ENCODE results near the gene KIT. TPM values are rescaled to one million over a fixed set of nuclear protein-coding genes. Genes with fewer than 3 reads are reported as not detected.
"Not testable (repeated sequence)": the region's sequence is repeated elsewhere in the genome, so short reads cannot be mapped to it uniquely, and the experiment has no call there.

The KIT gene
- total and polyA plus RNA-seq, 7 donors: 0.69 to 58.7 (median 31.0) TPM

GRCh38 chr4:54625391-54625790 is 32.4 kb upstream of the KIT start:
- Histone ChIP-seq H3K4me1 (peaks cover 0 to 12% (median 5%) of the 10 kb centered on the region in 4 donors), H3K4me3 (no peak overlapping the region), H3K9me3 (no peaks in the 10 kb centered on the region), H3K27me3 (no peaks in the 10 kb centered on the region), H3K27ac (no peak overlapping the region), H3K36me3 (no peaks in the 10 kb centered on the region)
- intact Hi-C loops (cut with DNase I): no loop called here
- no peak for DNase-seq
- TF ChIP-seq EP300 (IDR thresholded peaks at IDR 0.05) (no peak), POLR2AphosphoS5 (IDR thresholded peaks at IDR 0.05) (no peak), POLR2A (IDR thresholded peaks at IDR 0.05) (no peak), CTCF (IDR thresholded peaks at IDR 0.05) (no peak)
- WGBS, 2 donors: 27 to 57% methylated on average over 2 of the region's 2 CpGs

- intact Hi-C loops (cut with DNase I): no loop called here
- Histone ChIP-seq H3K27ac (peak overlapping the region in 1 of 4 donors; percentile 20), H3K9me3 (no peaks in the 10 kb centered on the region), H3K36me3 (no peaks in the 10 kb centered on the region), H3K4me1 (peaks cover 0 to 12% (median 5%) of the 10 kb centered on the region in 4 donors), H3K27me3 (no peaks in the 10 kb centered on the region), H3K4me3 (no peak overlapping the region)
- 20 to 69% methylated on average over 7 of the region's 7 CpGs for WGBS, 2 donors
- DNase-seq: no peak
- TF ChIP-seq EP300 (IDR thresholded peaks at IDR 0.05) (no peak), POLR2AphosphoS5 (IDR thresholded peaks at IDR 0.05) (no peak), CTCF (IDR thresholded peaks at IDR 0.05) (no peak), POLR2A (IDR thresholded peaks at IDR 0.05) (no peak)
Observed at GRCh38 chr4:54626113-54626512, 31.6 kb upstream of the KIT start.

GRCh38 chr4:54632537-54632936 is 25.2 kb upstream of the KIT start:
- WGBS, 2 donors: 96 to 97% methylated on average over 29 of the region's 29 CpGs
- H3K4me1 ChIP-seq: no peaks in the 10 kb centered on the region
- no peak for TF ChIP-seq POLR2A (IDR thresholded peaks at IDR 0.05)
- TF ChIP-seq EP300 (IDR thresholded peaks at IDR 0.05): no peak
- TF ChIP-seq CTCF (IDR thresholded peaks at IDR 0.05): no peak
- no peak for TF ChIP-seq POLR2AphosphoS5 (IDR thresholded peaks at IDR 0.05)
- no peaks in the 10 kb centered on the region for H3K27me3 ChIP-seq
- intact Hi-C loops (cut with DNase I): no loop called here
- no peak overlapping the region for H3K4me3 ChIP-seq
- no peaks in the 10 kb centered on the region for H3K9me3 ChIP-seq
- no peak for DNase-seq
- H3K36me3 ChIP-seq: no peaks in the 10 kb centered on the region
- no peak overlapping the region for H3K27ac ChIP-seq

GRCh38 chr4:54633102-54633740 is 24.5 kb upstream of the KIT start:
- H3K27me3 ChIP-seq; H3K9me3 ChIP-seq; H3K36me3 ChIP-seq; H3K4me1 ChIP-seq; H3K4me3 ChIP-seq; DNase-seq; H3K27ac ChIP-seq; intact Hi-C loops (cut with DNase I): not testable (repeated sequence)
- 80 to 89% methylated on average over 18 of the region's 18 CpGs for whole genome bisulfite sequencing, 2 donors

GRCh38 chr4:54635318-54635717 is 22.4 kb upstream of the KIT start:
- no peak for TF ChIP-seq POLR2AphosphoS5 (IDR thresholded peaks at IDR 0.05)
- intact Hi-C loops (cut with DNase I): no loop called here

GRCh38 chr4:54637325-54637724 is 20.4 kb upstream of the KIT start:
- DNase-seq: no peak
- 33 to 66% methylated on average over 4 of the region's 4 CpGs for WGBS, 2 donors
- Histone ChIP-seq H3K4me1 (no peaks in the 10 kb centered on the region), H3K27ac (no peak overlapping the region), H3K9me3 (no peaks in the 10 kb centered on the region), H3K36me3 (no peaks in the 10 kb centered on the region), H3K27me3 (no peaks in the 10 kb centered on the region), H3K4me3 (no peak overlapping the region)
- TF ChIP-seq CTCF (IDR thresholded peaks at IDR 0.05) (no peak), EP300 (IDR thresholded peaks at IDR 0.05) (no peak), POLR2A (IDR thresholded peaks at IDR 0.05) (no peak), POLR2AphosphoS5 (IDR thresholded peaks at IDR 0.05) (no peak)
- intact Hi-C loops (cut with DNase I): no loop called here

More at GRCh38 chr4:54635318-54635717, 22.4 kb upstream of the KIT start:
- H3K4me3 ChIP-seq: no peak overlapping the region
- H3K27ac ChIP-seq: no peak overlapping the region
- no peak for DNase-seq
- no peaks in the 10 kb centered on the region for H3K27me3 ChIP-seq
- H3K36me3 ChIP-seq: no peaks in the 10 kb centered on the region
- H3K4me1 ChIP-seq: no peaks in the 10 kb centered on the region
- whole genome bisulfite sequencing, 2 donors: 77 to 84% methylated on average over 3 of the region's 3 CpGs
- no peaks in the 10 kb centered on the region for H3K9me3 ChIP-seq

- H3K4me1 ChIP-seq; H3K27ac ChIP-seq; intact Hi-C loops (cut with DNase I); H3K9me3 ChIP-seq; DNase-seq; H3K27me3 ChIP-seq; H3K4me3 ChIP-seq; H3K36me3 ChIP-seq: not testable (repeated sequence)
- 93 to 95% methylated on average over 9 of the region's 9 CpGs for WGBS, 2 donors
Observed at GRCh38 chr4:54641101-54641500, 16.7 kb upstream of the KIT start.
